H1 (cell line): Measurements from ENCODE around the gene ANXA4. TPM values are rescaled to one million over a fixed set of nuclear protein-coding genes. Genes with fewer than 3 reads are reported as not detected.

Experiments
- CTCF ChIA-PET: fragments of 300-600 bp; sonication (Branson Sonifier 250); formaldehyde crosslinking; loops from one replicate; lab custom pipeline; 2021; ENCODE audit not compliant: partially characterized antibody; lab: Charles Lee
- POLR2A ChIA-PET: fragments of 300-600 bp; sonication (Branson Sonifier 250); formaldehyde crosslinking; loops from one replicate; lab custom pipeline; 2021; ENCODE audit warnings: inconsistent platforms; ENCODE audit not compliant: partially characterized antibody; lab: Charles Lee
- DNase-seq, 2 experiments: peaks; one replicate each; pipeline versions ENCODE4 v3.0.0 to v3.0.0-alpha.2; 2010 to 2022; ENCODE audit warnings: low spot score in 2 of 2, low read depth in 1 of 2, mixed read lengths in 1 of 2
- FAIRE-seq: peaks from 2 replicates; lab custom pipeline; 2011; peaks lifted over from hg19 to GRCh38; lab: Jason Lieb, UNC
- H2AFZ ChIP-seq: 2 replicates; pipeline ENCODE4 v1.8.1; 2012; ENCODE audit warnings: low read length, inconsistent platforms
- H2AK5ac ChIP-seq: 2 replicates; pipeline ENCODE4 v1.6.1; 2013; ENCODE audit warnings: low read depth, low read length
- H2BK120ac ChIP-seq: replicated peaks from 2 replicates; pipeline ENCODE3; 2013; ENCODE audit warnings: low read depth, low read length, inconsistent platforms
- H2BK12ac ChIP-seq: 2 replicates; pipeline ENCODE4 v1.6.1; 2013; ENCODE audit warnings: low read depth, low read length
- H2BK15ac ChIP-seq: 2 replicates; pipeline ENCODE4 v1.6.1; 2013; ENCODE audit warnings: low read length
- H2BK20ac ChIP-seq: 2 replicates; pipeline ENCODE4 v1.6.1; 2013; ENCODE audit warnings: low read length
- H2BK5ac ChIP-seq: 2 replicates; pipeline ENCODE4 v1.6.1; 2013; ENCODE audit warnings: low read depth, low read length
- H3K14ac ChIP-seq: 2 replicates; pipeline ENCODE4 v1.6.1; 2013; ENCODE audit warnings: inconsistent platforms; ENCODE audit not compliant: insufficient read length
- H3K18ac ChIP-seq: 2 replicates; pipeline ENCODE4 v1.6.1; 2013; ENCODE audit warnings: low read length; ENCODE audit errors: extremely low read depth
- H3K23ac ChIP-seq: 2 replicates; pipeline ENCODE4 v1.6.1; 2013; ENCODE audit warnings: inconsistent platforms; ENCODE audit not compliant: insufficient read length
- H3K23me2 ChIP-seq: 2 replicates; pipeline ENCODE4 v1.6.1; 2013; ENCODE audit warnings: low read depth, low read length
- H3K27ac ChIP-seq: 2 replicates; pipeline ENCODE4 v1.6.1; 2011; ENCODE audit warnings: low read depth, low read length, inconsistent platforms
- H3K27me3 ChIP-seq, 4 experiments: replicated peaks in 1 of 4; 1 replicate in 1 of 4; 2 replicates in 3 of 4; pipeline versions ENCODE4 v1.6.1 to v1.8.1; 2011 to 2013; ENCODE audit warnings: low read length in 3 of 4, mild to moderate bottlenecking in 3 of 4, inconsistent platforms in 2 of 4, mixed read lengths in 2 of 4, moderate library complexity in 1 of 4; ENCODE audit not compliant: control insufficient read depth in 3 of 4, insufficient read depth in 3 of 4; ENCODE audit errors: extremely low read depth in 1 of 4
- H3K36me3 ChIP-seq, 4 experiments: 2 replicates each; pipeline versions ENCODE4 v1.6.1 to v1.8.1; 2011 to 2013; ENCODE audit warnings: mild to moderate bottlenecking in 4 of 4, low read length in 3 of 4, moderate library complexity in 2 of 4, control low read depth in 1 of 4, inconsistent platforms in 1 of 4; ENCODE audit not compliant: insufficient read depth in 4 of 4, control insufficient read depth in 2 of 4
- H3K4ac ChIP-seq: replicated peaks from 2 replicates; pipeline ENCODE3; 2013; ENCODE audit warnings: low read length, low read depth, mixed read lengths, inconsistent platforms; ENCODE audit not compliant: insufficient read length
- H3K4me1 ChIP-seq, 4 experiments: replicated peaks in 1 of 4; 1 replicate in 1 of 4; 2 replicates in 3 of 4; pipeline versions ENCODE4 v1.6.1 to v1.8.1; 2011 to 2013; ENCODE audit warnings: low read length in 3 of 4, inconsistent platforms in 2 of 4, mixed read lengths in 1 of 4; ENCODE audit not compliant: insufficient read depth in 4 of 4, control insufficient read depth in 3 of 4
- H3K4me2 ChIP-seq, 2 experiments: 2 replicates each; pipeline versions ENCODE4 v1.6.1 to v1.8.1; 2011 to 2013; ENCODE audit warnings: low read depth in 2 of 2, low read length in 2 of 2, control low read depth in 1 of 2, inconsistent platforms in 1 of 2, mild to moderate bottlenecking in 1 of 2; ENCODE audit not compliant: insufficient read depth in 1 of 2
- H3K4me3 ChIP-seq, 4 experiments: fragments of 200-600, 300-600 bp in 1 of 4; sonication (generic), shearing (Covaris generic), sonication (Bioruptor Twin) in 1 of 4; 2 replicates each; pipeline versions ENCODE4 v1.5.1 to v1.8.1; 2011 to 2016; ENCODE audit warnings: low read length in 4 of 4, low read depth in 3 of 4, control low read depth in 2 of 4, inconsistent platforms in 2 of 4, mild to moderate bottlenecking in 2 of 4, mixed read lengths in 1 of 4, moderate library complexity in 1 of 4; ENCODE audit not compliant: insufficient read depth in 2 of 4; ENCODE audit errors: extremely low read depth in 1 of 4
- H3K56ac ChIP-seq: replicated peaks from 2 replicates; pipeline ENCODE3; 2013; ENCODE audit warnings: low read depth, mild to moderate bottlenecking, mixed read lengths, low read length, inconsistent platforms; ENCODE audit not compliant: insufficient read length
- H3K79me1 ChIP-seq: 2 replicates; pipeline ENCODE4 v1.6.1; 2013; ENCODE audit warnings: low read depth, low read length, control low read depth
- H3K79me2 ChIP-seq, 2 experiments: 2 replicates each; pipeline versions ENCODE4 v1.6.1 to v1.8.1; 2012 to 2013; ENCODE audit warnings: low read length in 2 of 2, mild to moderate bottlenecking in 2 of 2, inconsistent platforms in 1 of 2; ENCODE audit not compliant: insufficient read depth in 2 of 2, control insufficient read depth in 1 of 2
- H3K9ac ChIP-seq, 4 experiments: replicated peaks in 1 of 4; 1 replicate in 1 of 4; 2 replicates in 3 of 4; pipeline versions ENCODE4 v1.6.1 to v1.8.1; 2011 to 2013; ENCODE audit warnings: low read depth in 3 of 4, low read length in 3 of 4, control low read depth in 2 of 4, mild to moderate bottlenecking in 2 of 4, moderate library complexity in 2 of 4, inconsistent platforms in 1 of 4; ENCODE audit errors: extremely low read depth in 1 of 4
- H3K9me3 ChIP-seq, 2 experiments: 2 replicates each; pipeline versions ENCODE4 v1.6.1 to v1.8.1; 2012 to 2013; ENCODE audit warnings: mild to moderate bottlenecking in 2 of 2, moderate library complexity in 2 of 2, control low read depth in 1 of 2, inconsistent platforms in 1 of 2, low read depth in 1 of 2, low read length in 1 of 2, mixed read lengths in 1 of 2; ENCODE audit not compliant: insufficient read depth in 2 of 2
- H4K20me1 ChIP-seq, 2 experiments: replicated peaks in 1 of 2; 2 replicates each; pipeline versions ENCODE3 to v1.8.1; 2011 to 2013; ENCODE audit warnings: inconsistent platforms in 2 of 2, low read length in 2 of 2, mild to moderate bottlenecking in 1 of 2; ENCODE audit not compliant: insufficient read depth in 2 of 2, control insufficient read depth in 1 of 2
- H4K5ac ChIP-seq: 2 replicates; pipeline ENCODE4 v1.6.1; 2013; ENCODE audit warnings: low read length, low read depth, mixed read lengths, inconsistent platforms; ENCODE audit not compliant: insufficient read length
- H4K8ac ChIP-seq: 2 replicates; pipeline ENCODE4 v1.8.0; 2013; ENCODE audit warnings: mild to moderate bottlenecking, moderate library complexity, low read length, inconsistent platforms; ENCODE audit not compliant: insufficient read depth; ENCODE audit errors: extremely low read depth
- H4K91ac ChIP-seq: replicated peaks from 2 replicates; pipeline ENCODE3; 2013; ENCODE audit warnings: low read length, mixed read lengths, inconsistent platforms; ENCODE audit not compliant: insufficient read length
- CTCF ChIP-seq, 3 experiments: IDR thresholded peaks; 1 replicate in 2 of 3; 2 replicates in 1 of 3; pipeline versions ENCODE4 v1.5.1 to v1.6.1; 2011; ENCODE audit warnings: low read length in 3 of 3, mild to moderate bottlenecking in 3 of 3, inconsistent platforms in 2 of 3, low read depth in 1 of 3, moderate library complexity in 1 of 3; ENCODE audit not compliant: insufficient read depth in 1 of 3; ENCODE audit errors: control extremely low read depth in 1 of 3
- KDM4A ChIP-seq: IDR thresholded peaks from one replicate; pipeline ENCODE4 v1.7.1; 2012; ENCODE audit warnings: low read depth, mild to moderate bottlenecking, moderate library complexity, low read length, inconsistent platforms; ENCODE audit not compliant: severe bottlenecking
- WGBS, 2 experiments: shearing (Covaris generic) in 1 of 2; methylation state at CpG; one replicate each; pipeline versions ENCODE4 v1.1.6 to v1.1.7; 2013 to 2015; ENCODE audit warnings: low lambda C conversion rate in 2 of 2, mixed read lengths in 2 of 2, inconsistent platforms in 1 of 2, low coverage in 1 of 2, missing lambda C conversion rate in 1 of 2; ENCODE audit not compliant: insufficient replicate concordance in 2 of 2, insufficient coverage in 1 of 2, insufficient read length in 1 of 2; ENCODE audit errors: extremely low coverage in 1 of 2, missing lambda C conversion rate in 1 of 2; 5-methylcytosine and 5-hydroxymethylcytosine counted together
- polyA plus RNA-seq, 7 experiments: library from polyadenylated mRNA; depleted of rRNA in 3 of 7; stranded (reverse) in 5 of 7; unstranded in 2 of 7; fragments of >200 nt in 5 of 7; fragments of 200-250 nt in 2 of 7; gene quantifications; 1 replicate in 5 of 7; 2 replicates in 1 of 7; 4 replicates in 1 of 7; pipeline versions ENCODE4 v1.2.1 to v1.2.3, GENCODE V29; 2011 to 2013; ENCODE audit warnings: missing spikeins in 2 of 7, mixed read lengths in 2 of 7
- total RNA-seq: library from RNA; stranded (reverse); fragmentation: NEBNext Ultra II Directional; extraction: Animal tissue kit (Norgen Biotek cat#: 25700); gene quantifications from 2 replicates; pipeline ENCODE4 v1.2.1, GENCODE V29; 2021

Gene ANXA4
- total and polyA plus RNA-seq, 2 of the 8 experiments (the other 6 are each of a cell fraction or from before 2014, with no cell fraction given), result 9.4 to 17.6 TPM

- CTCF ChIA-PET, result interaction anchor here (0.6 to 1.5 kb wide), 6 partner anchors 8 to 365 kb away, joined by 3 to 6 read pairs (median 3); no protein-coding TSS in a partner anchor
- WGBS, 2 experiments, result 92% methylated on average over 5 of the region's 5 CpGs; no CpG with 5 or more reads in 1 of the 2 experiments
- no peaks in the 10 kb centered on the region for H4K20me1 ChIP-seq
- H2AFZ ChIP-seq, result no peak overlapping the region
- no peak overlapping the region for H3K27ac ChIP-seq
- no peak for DNase-seq
- no peak overlapping the region for H3K23ac ChIP-seq
- no peak overlapping the region for H2BK20ac ChIP-seq
- no peak overlapping the region for H3K18ac ChIP-seq
- H3K9ac ChIP-seq, result no peak overlapping the region
- H2BK120ac ChIP-seq, result no peak overlapping the region
- no peak overlapping the region for H4K91ac ChIP-seq
- H3K9me3 ChIP-seq, result no peaks in the 10 kb centered on the region
- no peaks in the 10 kb centered on the region for H3K27me3 ChIP-seq
- no peak for FAIRE-seq
- peaks cover 0 to 3% (median 0%) of the 10 kb centered on the region in 4 experiments; a peak in 1 of 7 replicates for H3K4me1 ChIP-seq
- TF ChIP-seq CTCF (IDR thresholded peaks at IDR 0.05; ENCODE audit: control extremely low read depth in 1 of 3, insufficient read depth in 1 of 3, low read depth in 1 of 3, low read length in 3 of 3) (no peak), KDM4A (no peak)
- H3K23me2 ChIP-seq, result no peaks in the 10 kb centered on the region
- no peak overlapping the region for H3K56ac ChIP-seq
- no peak overlapping the region for H2AK5ac ChIP-seq
- no peak overlapping the region for H2BK12ac ChIP-seq
- no peak overlapping the region for H4K8ac ChIP-seq
- H3K79me2 ChIP-seq, result no peaks in the 10 kb centered on the region
- H3K36me3 ChIP-seq, result no peaks in the 10 kb centered on the region
- H3K79me1 ChIP-seq, result no peaks in the 10 kb centered on the region
- no peak overlapping the region for H4K5ac ChIP-seq
- H3K4me2 ChIP-seq, result no peak overlapping the region
- H3K4me3 ChIP-seq, result no peak overlapping the region
- H3K4ac ChIP-seq, result no peak overlapping the region
- H2BK5ac ChIP-seq, result no peak overlapping the region
- POLR2A ChIA-PET, result no interaction called here
- H3K14ac ChIP-seq, result no peak overlapping the region
- no peak overlapping the region for H2BK15ac ChIP-seq
Observed at GRCh38 chr2:69700381-69700780, 41.6 kb upstream of the ANXA4 start.
